ENCODE results near the gene CD180. TPM values are rescaled to one million over a fixed set of nuclear protein-coding genes. Genes with fewer than 3 reads are reported as not detected.

CD180 gene
- total RNA-seq, 2 experiments from 2014 or later = 0.08 TPM; not detected in 1

DNA sequence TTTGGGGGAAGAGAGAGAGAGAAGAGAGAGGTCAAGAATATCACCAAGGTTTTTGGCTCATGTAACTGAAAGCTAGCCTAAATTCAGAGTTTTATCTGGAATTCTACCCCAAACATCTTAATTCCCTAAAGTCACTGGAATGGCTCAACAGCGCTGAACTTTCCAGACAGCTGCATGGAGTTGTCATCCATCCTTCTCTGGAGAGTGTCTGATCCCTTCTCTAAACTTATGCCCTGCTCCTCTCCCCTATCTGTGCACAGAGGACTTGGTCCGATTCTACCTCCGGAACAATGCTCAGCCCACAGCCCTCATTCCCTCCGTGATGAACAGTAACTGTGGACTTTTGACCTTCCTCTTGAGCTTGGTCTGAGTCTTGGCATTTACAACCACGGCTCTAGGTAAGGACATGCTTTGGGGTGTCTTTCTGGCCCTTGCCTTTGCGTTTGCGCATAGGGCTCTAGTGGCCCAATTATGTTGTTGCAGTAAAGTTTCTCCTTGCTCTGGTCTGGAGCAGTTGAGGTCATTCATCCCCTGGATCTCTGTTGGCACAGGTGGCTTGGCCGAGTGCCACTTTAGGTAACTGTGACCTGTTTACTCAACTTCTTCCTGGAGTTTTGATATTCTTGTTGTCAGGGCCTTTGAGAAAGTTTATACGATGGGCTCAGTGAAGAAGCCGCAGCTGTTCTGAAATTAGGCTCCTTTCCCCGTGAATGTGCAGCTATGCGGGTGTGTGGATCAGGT lies 18.3 kb upstream of the CD180 start:
- Mint-ChIP-seq H3K27ac (peak overlapping the region; percentile 94), H3K36me3 (ENCODE audit: low read depth) (no peaks in the 10 kb centered on the region), H3K4me1 (ENCODE audit: low read depth) (peaks cover 56% of the 10 kb centered on the region), H3K27me3 (no peaks in the 10 kb centered on the region), H3K4me3 (peak overlapping the region; percentile 35), H3K9me3 (no peaks in the 10 kb centered on the region)
- ATAC-seq (ENCODE audit: poor library complexity) (no peak), DNase-seq (no peak)
- Histone ChIP-seq H3K4me3 (ENCODE audit: low read length) (no peak overlapping the region), H3K9me3 (ENCODE audit: control insufficient read depth in 1 of 2, insufficient read depth in 1 of 2, low read length in 2 of 2) (no peaks in the 10 kb centered on the region), H3K4me1 (ENCODE audit: insufficient read depth, low read length) (peaks cover 54% of the 10 kb centered on the region), H3K27me3 (ENCODE audit: control insufficient read depth in 1 of 2, insufficient read depth in 2 of 2, low read length in 2 of 2) (no peaks in the 10 kb centered on the region), H3K36me3 (ENCODE audit: insufficient read depth, low read length) (no peaks in the 10 kb centered on the region), H3K27ac (ENCODE audit: low read depth in 1 of 2, low read length in 2 of 2) (peak overlapping the region; percentile 74 to 78)
- no peak for TF ChIP-seq CTCF (IDR thresholded peaks at IDR 0.05)
- ChIA-PET POLR2A (interaction anchor here (0.6 to 3.1 kb wide), 11 partner anchors 8 to 1056 kb away, joined by 3 to 26 read pairs (median 3); partner anchors contain the start of gene PIK3R1), CTCF (interaction anchor here (1.3 to 1.7 kb wide), 3 partner anchors 8 to 58 kb away, joined by 3 to 7 read pairs (median 7); no protein-coding TSS in a partner anchor)
- intact Hi-C loops (cut with DNase I, micrococcal nuclease) = loop anchor here in 1 of 2 experiments (5.0 kb wide), 1 partner anchor 213 kb away; no protein-coding TSS in a partner anchor

- no peak for TF ChIP-seq CTCF (IDR thresholded peaks at IDR 0.05)
- H3K9me3 ChIP-seq (ENCODE audit: control insufficient read depth in 1 of 2, insufficient read depth in 1 of 2, low read length in 2 of 2) = no peaks in the 10 kb centered on the region
- H3K9me3 Mint-ChIP-seq = no peaks in the 10 kb centered on the region
- CTCF ChIA-PET = interaction anchor here (1.7 kb wide), 1 partner anchor 57 kb away, joined by 7 read pairs; no protein-coding TSS in a partner anchor
- no peaks in the 10 kb centered on the region for H3K27me3 ChIP-seq (ENCODE audit: control insufficient read depth in 1 of 2, insufficient read depth in 2 of 2, low read length in 2 of 2)
- no peak for DNase-seq
- H3K4me3 Mint-ChIP-seq = peak overlapping the region; percentile 59
- no peak overlapping the region for H3K27ac ChIP-seq (ENCODE audit: low read depth in 1 of 2, low read length in 2 of 2)
- H3K27ac Mint-ChIP-seq = peak overlapping the region; percentile 94
- no peaks in the 10 kb centered on the region for H3K27me3 Mint-ChIP-seq
- peaks cover 59% of the 10 kb centered on the region for H3K4me1 Mint-ChIP-seq (ENCODE audit: low read depth)
- no peak for ATAC-seq (ENCODE audit: poor library complexity)
- peaks cover 57% of the 10 kb centered on the region for H3K4me1 ChIP-seq (ENCODE audit: insufficient read depth, low read length)
- H3K36me3 Mint-ChIP-seq (ENCODE audit: low read depth) = no peaks in the 10 kb centered on the region
- intact Hi-C loops (cut with DNase I, micrococcal nuclease) = loop anchor here in 1 of 2 experiments (5.0 kb wide), 1 partner anchor 212 kb away; no protein-coding TSS in a partner anchor
- POLR2A ChIA-PET = interaction anchor here (1.5 to 3.1 kb wide), 4 partner anchors 48 to 1057 kb away, joined by 4 to 22 read pairs (median 10); no protein-coding TSS in a partner anchor
- H3K4me3 ChIP-seq (ENCODE audit: low read length) = no peak overlapping the region
- no peaks in the 10 kb centered on the region for H3K36me3 ChIP-seq (ENCODE audit: insufficient read depth, low read length)
These were observed 17.4 kb upstream of the CD180 start for GRCh38 chr5:67214036-67214435.

- no peak overlapping the region for H3K27ac ChIP-seq (ENCODE audit: low read depth in 1 of 2, low read length in 2 of 2)
- ATAC-seq (ENCODE audit: poor library complexity) (no peak), DNase-seq (no peak)
- no peaks in the 10 kb centered on the region for H3K27me3 Mint-ChIP-seq
- H3K9me3 ChIP-seq (ENCODE audit: control insufficient read depth in 1 of 2, insufficient read depth in 1 of 2, low read length in 2 of 2) = no peaks in the 10 kb centered on the region
- ChIA-PET POLR2A (interaction anchor here (0.6 kb wide), 1 partner anchor 45 kb away, joined by 3 read pairs; no protein-coding TSS in a partner anchor), CTCF (interaction anchor here (0.8 kb wide), 1 partner anchor 46 kb away, joined by 4 read pairs; no protein-coding TSS in a partner anchor)
- peaks cover 61% of the 10 kb centered on the region for H3K4me1 Mint-ChIP-seq (ENCODE audit: low read depth)
- H3K27ac Mint-ChIP-seq = peak overlapping the region; percentile 5
- TF ChIP-seq CTCF (IDR thresholded peaks at IDR 0.05) = no peak
- intact Hi-C loops (cut with DNase I, micrococcal nuclease) = loop anchor here in 1 of 2 experiments (5.0 kb wide), 1 partner anchor 210 kb away; no protein-coding TSS in a partner anchor
- H3K27me3 ChIP-seq (ENCODE audit: control insufficient read depth in 1 of 2, insufficient read depth in 2 of 2, low read length in 2 of 2) = no peaks in the 10 kb centered on the region
- peaks cover 56% of the 10 kb centered on the region for H3K4me1 ChIP-seq (ENCODE audit: insufficient read depth, low read length)
- no peak overlapping the region for H3K4me3 ChIP-seq (ENCODE audit: low read length)
- H3K9me3 Mint-ChIP-seq = no peaks in the 10 kb centered on the region
- H3K4me3 Mint-ChIP-seq = no peak overlapping the region
- no peaks in the 10 kb centered on the region for H3K36me3 ChIP-seq (ENCODE audit: insufficient read depth, low read length)
- H3K36me3 Mint-ChIP-seq (ENCODE audit: low read depth) = no peaks in the 10 kb centered on the region
These were observed 15.3 kb upstream of the CD180 start for GRCh38 chr5:67211926-67212325.

All from CD4-positive, alpha-beta T cell (primary cell).